Ishikawa (cell line): Measurements from ENCODE around the gene DNAJC22.

Experiments
- CEBPB ChIP-seq: IDR thresholded peaks from 2 replicates; pipeline ENCODE4 v1.6.1; 2012
- CREB1 ChIP-seq: IDR thresholded peaks from 2 replicates; pipeline ENCODE4 v1.6.1; 2012; ENCODE audit warnings: low read depth
- EGR1 ChIP-seq: IDR thresholded peaks from 2 replicates; pipeline ENCODE4 v1.6.1; 2012
- EP300 ChIP-seq: IDR thresholded peaks from 2 replicates; pipeline ENCODE4 v1.6.1; 2012; ENCODE audit warnings: borderline replicate concordance
- FOXM1 ChIP-seq: IDR thresholded peaks from 2 replicates; pipeline ENCODE4 v1.6.1; 2012; ENCODE audit warnings: low read depth, borderline replicate concordance
- NFIC ChIP-seq: IDR thresholded peaks from 2 replicates; pipeline ENCODE4 v1.6.1; 2012
- RAD21 ChIP-seq: IDR thresholded peaks from 2 replicates; pipeline ENCODE4 v1.6.1; 2012; ENCODE audit warnings: low read depth
- REST ChIP-seq: IDR thresholded peaks from 2 replicates; pipeline ENCODE4 v1.6.1; 2012; ENCODE audit warnings: low read depth, mild to moderate bottlenecking
- TAF1 ChIP-seq: IDR thresholded peaks from 2 replicates; pipeline ENCODE4 v1.6.1; 2012; ENCODE audit warnings: low read depth, mild to moderate bottlenecking
- TCF12 ChIP-seq: IDR thresholded peaks from 2 replicates; pipeline ENCODE4 v1.6.1; 2012; ENCODE audit warnings: low read depth
- TEAD4 ChIP-seq: IDR thresholded peaks from 2 replicates; pipeline ENCODE4 v1.6.1; 2012
- USF1 ChIP-seq: IDR thresholded peaks from 2 replicates; pipeline ENCODE4 v1.6.1; 2012
- YY1 ChIP-seq: IDR thresholded peaks from 2 replicates; pipeline ENCODE4 v1.6.1; 2012; ENCODE audit warnings: low read depth
- ZBTB7A ChIP-seq: IDR thresholded peaks from 2 replicates; pipeline ENCODE4 v1.6.1; 2012; ENCODE audit warnings: low read depth
- TF ChIP-seq, protein P1 (sequence below): IDR thresholded peaks from 2 replicates; pipeline ENCODE4 v1.6.1; 2012

The DNAJC22 gene

DNA sequence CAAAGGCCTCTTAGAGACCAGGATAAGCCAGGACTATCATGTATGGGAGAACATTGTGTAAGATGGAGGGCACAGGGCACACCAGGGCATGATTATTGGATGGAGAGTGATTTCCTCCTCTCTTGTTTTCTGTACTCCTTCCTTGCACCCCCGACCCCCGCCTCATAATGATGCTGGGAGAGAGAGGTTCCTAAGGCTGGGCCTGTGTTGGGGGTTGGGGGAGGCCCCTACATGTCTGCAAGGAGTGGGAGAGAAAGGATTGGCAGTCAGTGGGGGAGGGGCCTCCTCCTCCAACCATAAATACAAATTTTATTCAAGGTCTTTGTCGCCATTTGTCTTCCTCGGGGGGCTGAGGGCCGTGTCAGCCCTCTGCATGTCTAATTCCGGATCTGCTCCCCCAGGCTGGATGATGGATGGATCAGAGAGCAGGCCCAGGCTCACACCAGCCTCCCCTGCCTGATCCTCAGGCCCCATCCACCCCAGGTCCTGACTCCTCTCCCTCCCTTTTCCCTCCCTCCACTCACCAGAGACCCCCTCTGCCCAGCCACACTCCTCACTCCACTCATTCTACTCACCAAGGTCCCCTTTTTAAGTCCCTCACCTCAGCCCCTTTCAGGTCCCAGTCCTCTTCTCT lies 7.7 kb upstream of the DNAJC22 start:
- TF ChIP-seq EGR1, result no peak
- no peak for TF ChIP-seq USF1
- no peak for TF ChIP-seq EP300
- no peak for TF ChIP-seq ZBTB7A
- no peak for TF ChIP-seq RAD21
- TF ChIP-seq CREB1, result no peak
- no peak for TF ChIP-seq CEBPB
- no peak for TF ChIP-seq TCF12
- TF ChIP-seq, protein P1, sequence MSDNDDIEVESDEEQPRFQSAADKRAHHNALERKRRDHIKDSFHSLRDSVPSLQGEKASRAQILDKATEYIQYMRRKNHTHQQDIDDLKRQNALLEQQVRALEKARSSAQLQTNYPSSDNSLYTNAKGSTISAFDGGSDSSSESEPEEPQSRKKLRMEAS, result no peak

DNA sequence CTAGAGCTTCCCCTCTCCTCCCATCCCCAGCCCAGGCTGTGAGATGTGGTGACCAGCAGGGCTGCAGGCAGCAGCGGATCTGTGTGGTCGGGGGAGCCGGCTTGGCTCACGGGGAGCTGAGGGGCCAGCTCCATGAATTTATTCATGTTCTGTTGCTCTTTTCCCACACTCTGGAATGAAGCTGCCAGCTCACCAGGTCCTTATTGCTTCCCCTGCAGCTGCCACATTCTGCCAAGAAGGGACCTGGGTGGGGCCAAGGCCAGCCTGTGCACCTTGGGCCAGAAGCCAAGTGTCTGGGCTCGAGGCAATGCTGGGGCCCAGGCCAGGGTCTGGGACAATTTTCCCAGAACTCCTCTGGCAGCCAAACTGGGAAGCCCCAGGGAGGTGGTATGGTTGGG lies 7.2 kb upstream of the DNAJC22 start:
- TF ChIP-seq TEAD4, result no peak
- 0 out of 2 replicates have a peak, but pooled peaks have one; percentile 34 for TF ChIP-seq ZBTB7A
- no peak for TF ChIP-seq REST
- no peak for TF ChIP-seq TAF1
- no peak for TF ChIP-seq CREB1
- TF ChIP-seq YY1, result no peak
- TF ChIP-seq TCF12, result no peak
- TF ChIP-seq EP300, result no peak
- TF ChIP-seq USF1, result no peak
- peak; percentile 76 for TF ChIP-seq NFIC
- TF ChIP-seq, protein P1, result no peak

DNA sequence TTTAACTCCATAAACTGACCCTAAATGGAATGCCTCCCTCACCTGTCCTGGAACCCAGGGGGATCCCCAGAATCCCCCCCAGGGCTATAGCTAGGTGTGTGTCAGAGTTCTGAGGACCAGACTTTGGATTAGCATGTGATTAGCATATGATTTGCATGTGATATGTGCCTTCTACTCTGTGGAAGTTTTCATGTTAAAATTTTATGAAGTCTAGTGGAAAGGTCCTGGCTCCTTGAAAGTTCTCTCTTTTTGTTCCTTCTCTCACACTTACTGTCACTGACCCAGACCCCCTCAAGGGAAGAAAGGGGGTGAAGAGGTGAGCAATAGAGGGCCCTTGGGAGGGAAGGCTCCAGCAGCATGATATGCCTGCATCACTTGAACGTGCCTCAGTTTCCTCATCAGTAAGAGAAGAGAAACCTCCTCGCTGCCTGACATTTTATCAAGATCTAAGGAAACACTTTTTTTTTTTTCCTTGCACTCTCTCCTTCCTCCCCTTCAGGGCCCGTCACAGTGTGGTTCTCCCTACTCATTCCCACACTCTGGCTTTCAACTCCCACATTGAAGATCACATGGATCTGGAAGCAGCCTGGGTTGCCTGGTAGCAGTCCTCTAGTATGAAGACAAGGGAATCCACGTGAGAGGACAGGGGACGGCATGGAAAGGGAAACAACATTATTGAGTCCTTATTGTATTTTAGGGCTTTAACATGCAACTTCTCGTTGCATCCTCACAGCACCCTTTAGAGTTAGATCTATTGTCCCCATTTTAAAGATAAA lies 6.4 kb upstream of the DNAJC22 start:
- TF ChIP-seq ZBTB7A (0 out of 2 replicates have a peak, but pooled peaks have one; percentile 9), TAF1 (no peak), CEBPB (no peak), FOXM1 (no peak), TCF12 (no peak), EP300 (no peak)
- TF ChIP-seq, protein P1, result no peak

- no peak for TF ChIP-seq TEAD4
- no peak for TF ChIP-seq EGR1
- no peak for TF ChIP-seq TCF12
- TF ChIP-seq NFIC, result no peak
- TF ChIP-seq CEBPB, result no peak
- TF ChIP-seq, protein P1, result no peak
- no peak for TF ChIP-seq RAD21
- no peak for TF ChIP-seq FOXM1
- TF ChIP-seq YY1, result no peak
Measured at GRCh38 chr12:49340971-49341776, 5.5 kb upstream of the DNAJC22 start.

GRCh38 chr12:49341777-49342065 lies 5.0 kb upstream of the DNAJC22 start:
- TF ChIP-seq USF1 (no peak), NFIC (no peak), FOXM1 (no peak), TEAD4 (no peak), EGR1 (no peak), RAD21 (no peak), TAF1 (no peak)
- TF ChIP-seq, protein P1, result no peak
